HG03025 (cell line): ENCODE results near the gene IRAK2.

Experiments
- ATAC-seq: cut with Tn5 transposase; IDR thresholded peaks from one replicate; pipeline ENCODE4 v1.9.1; 2021; ENCODE audit warnings: mild to moderate bottlenecking, moderate library complexity; ENCODE audit not compliant: unreplicated experiment, low FRiP score

Gene IRAK2

DNA sequence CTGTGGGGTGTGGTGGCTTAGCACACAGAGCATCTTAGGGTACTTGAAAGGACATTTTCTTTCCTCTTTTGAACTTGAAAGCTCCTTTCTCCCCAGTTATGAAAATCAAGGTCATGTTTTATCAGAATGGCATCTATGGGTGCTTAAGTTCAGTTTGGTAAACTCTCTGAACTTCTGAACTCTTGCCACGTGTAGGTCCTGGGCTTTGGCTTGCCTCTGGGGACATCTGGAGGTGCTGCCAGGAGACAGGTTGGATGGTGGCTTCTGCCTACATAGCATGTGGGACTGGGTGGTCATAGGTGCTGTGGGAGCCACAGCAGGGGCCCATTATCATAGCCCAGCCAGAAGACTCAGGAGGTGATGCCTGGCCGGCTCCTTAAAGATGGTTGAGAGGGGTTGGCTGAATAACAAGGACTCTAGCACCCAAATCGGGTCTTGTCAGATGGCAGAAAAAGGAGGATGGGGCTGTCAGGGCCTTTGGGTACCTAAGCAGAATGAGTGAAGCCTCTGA is 112.5 kb downstream of the IRAK2 start:
- no peak for ATAC-seq

DNA sequence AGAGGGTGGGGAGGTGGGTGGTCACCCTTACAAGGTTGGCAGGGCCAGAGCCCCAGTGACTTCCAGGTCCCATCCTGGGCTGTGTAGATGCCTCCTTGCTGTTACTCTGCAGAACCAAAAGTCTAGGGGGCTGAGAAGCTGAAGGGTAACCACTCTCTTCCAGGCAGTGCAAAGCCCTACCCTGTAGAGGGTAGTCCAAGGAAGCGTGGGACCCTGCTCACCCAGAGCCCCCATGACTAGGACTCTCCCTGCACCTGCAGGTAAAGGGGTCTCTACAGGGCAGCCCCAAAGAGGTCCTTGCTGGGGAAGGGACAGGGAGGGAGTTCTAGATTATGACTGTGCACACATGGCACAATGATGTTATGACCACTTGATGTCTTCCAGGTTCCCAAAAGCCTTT is 113.8 kb downstream of the IRAK2 start:
- no peak for ATAC-seq

DNA sequence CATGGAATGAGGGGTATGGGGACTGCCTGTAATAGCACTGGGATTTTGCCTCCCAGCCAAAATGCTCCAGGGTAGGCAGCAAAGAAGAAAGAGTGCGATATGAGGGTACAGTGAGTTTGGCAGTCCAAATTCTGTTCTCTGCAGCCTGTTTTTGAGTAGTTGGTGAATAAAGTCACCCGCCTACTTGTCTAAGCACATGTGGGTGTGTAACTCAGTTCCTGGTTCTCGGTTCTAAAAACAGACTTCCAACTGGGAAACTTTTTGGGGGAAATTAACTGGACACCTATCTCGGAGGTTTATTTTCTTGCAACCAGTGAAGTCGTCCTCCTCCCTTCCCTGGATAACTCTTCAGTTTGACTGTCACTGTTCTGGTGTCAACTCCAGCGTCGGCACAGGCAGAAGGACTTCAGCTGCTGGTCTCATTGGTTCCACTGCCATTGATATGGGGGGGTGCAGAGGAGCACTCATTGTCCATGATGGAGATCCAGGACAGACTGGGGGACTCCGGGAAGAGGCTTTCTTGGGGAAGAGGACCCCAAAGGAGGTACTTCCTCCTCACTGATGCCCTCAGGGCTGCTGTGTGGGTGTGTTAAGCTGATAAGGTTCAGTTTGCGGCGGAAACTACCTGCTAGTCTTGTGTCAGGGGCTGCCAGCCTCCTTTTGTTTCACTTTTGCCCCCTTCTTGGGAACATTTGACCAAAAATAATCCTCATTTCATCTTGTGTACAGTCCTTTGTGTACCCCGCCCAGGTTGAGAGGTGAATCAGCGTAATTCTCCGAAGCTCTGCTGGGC is 114.9 kb downstream of the IRAK2 start:
- no peak for ATAC-seq

DNA sequence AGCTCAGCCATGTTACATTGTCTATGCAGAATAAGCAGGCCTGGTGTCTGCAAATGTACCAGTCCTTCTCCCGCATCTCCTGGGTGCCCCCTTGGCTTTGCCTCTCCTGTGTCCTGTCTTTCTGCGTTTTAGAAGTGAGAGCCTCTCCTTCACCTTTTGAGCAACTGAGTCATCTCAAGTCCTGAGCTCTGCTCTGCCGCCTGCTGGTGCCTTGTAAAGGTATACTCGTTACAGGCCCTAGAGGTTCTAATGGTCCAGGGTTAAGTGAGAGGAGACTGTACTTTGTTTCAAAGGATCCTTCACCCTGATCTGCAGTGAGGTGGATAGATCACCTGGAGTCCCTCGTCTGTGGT is 115.4 kb downstream of the IRAK2 start:
- no peak for ATAC-seq

DNA sequence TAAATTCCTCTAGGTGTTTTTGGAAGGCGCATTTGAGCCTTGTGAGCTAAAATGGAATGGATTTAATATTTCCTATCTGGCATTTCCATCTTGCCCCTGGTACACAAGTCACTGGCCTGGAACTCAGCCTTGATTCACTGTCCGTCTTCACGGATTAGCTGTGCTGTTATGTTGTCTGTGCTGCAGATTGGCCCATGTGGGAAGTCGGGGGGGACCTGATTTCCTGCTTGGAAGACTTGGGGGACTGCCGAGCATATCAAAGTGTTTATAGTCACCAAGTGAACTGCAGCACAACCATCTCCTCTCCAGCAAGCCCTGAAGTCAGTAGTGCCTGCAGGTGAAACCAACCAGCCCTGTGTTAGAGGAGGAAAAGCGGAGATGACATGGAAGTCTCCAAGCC is 115.9 kb downstream of the IRAK2 start:
- ATAC-seq: no peak

DNA sequence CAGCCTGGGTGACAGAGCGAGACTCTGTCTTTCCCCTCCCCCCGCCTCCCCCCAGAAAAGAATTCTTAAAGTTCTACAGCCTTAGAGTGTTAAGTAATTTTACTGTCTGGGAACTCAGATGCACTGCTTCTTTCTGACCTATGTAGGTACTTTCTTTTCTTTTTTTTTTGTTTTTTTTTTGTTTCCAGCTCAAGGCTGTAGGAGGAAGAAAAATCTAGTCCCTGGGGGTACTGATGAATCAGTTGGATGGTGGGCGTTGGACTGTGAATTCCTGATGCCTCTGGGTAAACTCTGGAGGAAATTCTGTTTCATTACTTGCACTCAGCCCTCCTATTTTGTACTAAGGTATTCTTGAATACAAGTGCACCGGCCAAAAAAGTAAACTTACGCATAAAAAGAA is 117.2 kb downstream of the IRAK2 start:
- ATAC-seq: no peak

DNA sequence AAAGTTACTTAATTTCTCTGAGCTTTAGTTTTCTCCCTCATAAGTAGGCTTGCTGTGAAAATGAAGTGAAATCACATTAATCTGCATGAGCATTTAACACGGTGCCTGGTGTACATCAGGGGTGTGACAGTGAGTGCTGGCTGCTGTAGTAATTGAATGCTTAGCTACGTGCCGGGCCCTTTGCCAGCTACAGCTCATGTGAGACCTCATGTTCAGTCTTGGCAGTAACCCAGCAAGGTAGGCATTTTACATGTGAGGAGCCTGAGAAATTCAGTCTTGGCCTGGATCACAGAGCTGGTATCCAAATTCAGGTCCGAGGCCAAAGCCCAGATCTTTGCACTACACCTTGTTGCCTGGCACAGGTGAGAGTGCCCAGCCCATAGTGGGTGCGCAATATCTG is 118.9 kb downstream of the IRAK2 start:
- ATAC-seq: no peak

DNA sequence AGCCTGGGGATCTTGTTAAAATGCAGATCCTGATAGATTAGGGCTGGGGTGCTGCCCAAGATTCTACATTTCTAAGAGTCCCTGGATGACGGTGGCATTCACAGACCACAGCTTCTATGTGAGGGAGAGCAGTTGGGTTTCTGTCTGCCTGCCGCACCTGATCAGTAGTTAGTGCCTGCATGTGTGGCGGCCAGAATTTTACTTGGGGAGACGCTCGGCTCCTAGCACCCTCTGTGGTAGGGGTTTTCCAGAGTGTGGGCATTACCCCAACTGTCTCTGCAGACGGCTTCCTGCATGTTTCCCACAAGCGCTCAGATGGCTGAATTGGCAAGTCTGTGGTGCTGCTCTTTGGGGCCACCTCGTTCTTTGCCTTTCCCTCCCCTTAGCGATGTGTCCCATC is 119.8 kb downstream of the IRAK2 start:
- no peak for ATAC-seq

DNA sequence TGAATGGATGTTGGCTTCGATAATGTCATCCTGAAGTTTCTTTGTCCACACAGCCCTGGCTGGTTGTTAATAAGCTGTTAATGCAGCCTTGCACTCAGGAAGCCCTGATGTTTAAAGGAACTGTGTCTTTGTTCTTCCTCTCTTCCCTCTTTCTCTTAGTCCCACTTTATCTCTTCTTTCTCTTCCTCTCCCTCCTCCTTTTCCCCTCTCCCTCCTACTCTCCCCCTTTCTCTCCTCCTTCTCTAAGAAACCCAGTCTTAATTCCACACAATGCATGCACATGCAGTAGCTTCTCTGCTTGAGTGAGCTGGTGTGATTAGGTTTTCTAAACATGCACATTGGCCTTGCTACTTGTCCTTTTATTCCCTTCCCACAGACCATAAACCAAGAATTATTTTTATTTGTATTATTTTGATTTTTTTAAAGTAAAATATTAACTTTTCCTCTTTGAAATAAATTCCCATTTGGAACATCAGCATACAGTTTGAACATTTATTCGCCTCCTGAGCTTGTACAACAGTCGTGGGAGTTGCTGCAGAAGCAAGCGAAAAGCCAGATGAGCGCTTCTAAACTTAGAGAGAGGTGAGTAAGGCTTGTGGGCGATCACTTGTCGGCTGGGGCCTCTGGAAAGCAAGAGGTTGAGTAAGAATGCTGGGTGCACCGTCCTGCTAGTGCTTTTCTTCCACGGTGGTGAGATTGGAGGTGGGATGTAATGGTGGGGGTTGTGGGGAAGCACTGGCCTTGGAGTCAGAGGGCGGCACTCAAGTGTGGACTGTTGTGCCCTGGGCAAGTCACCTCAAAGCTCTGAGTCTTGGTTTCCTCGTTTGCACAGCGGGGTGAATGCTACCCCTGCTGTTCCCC is 120.8 kb downstream of the IRAK2 start:
- ATAC-seq: no peak

DNA sequence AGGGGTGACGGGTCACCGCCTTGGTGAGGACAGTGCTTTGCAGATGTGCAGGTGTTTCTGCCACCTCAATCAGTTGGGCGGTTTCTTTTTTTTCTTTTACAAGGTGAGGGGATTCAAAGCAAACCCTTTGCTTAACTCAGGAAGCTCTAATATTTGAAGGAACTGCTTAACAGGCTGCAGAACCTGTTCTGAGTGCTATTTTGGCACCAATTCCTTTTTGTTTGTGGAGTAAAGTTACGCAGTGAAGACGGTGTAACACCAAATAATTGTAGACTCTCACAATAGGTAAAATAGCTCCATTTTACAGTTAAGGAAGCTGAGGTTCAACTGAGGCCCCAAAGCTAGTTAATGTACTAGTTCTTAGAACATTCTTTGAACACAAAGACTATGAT is 121.4 kb downstream of the IRAK2 start:
- no peak for ATAC-seq

DNA sequence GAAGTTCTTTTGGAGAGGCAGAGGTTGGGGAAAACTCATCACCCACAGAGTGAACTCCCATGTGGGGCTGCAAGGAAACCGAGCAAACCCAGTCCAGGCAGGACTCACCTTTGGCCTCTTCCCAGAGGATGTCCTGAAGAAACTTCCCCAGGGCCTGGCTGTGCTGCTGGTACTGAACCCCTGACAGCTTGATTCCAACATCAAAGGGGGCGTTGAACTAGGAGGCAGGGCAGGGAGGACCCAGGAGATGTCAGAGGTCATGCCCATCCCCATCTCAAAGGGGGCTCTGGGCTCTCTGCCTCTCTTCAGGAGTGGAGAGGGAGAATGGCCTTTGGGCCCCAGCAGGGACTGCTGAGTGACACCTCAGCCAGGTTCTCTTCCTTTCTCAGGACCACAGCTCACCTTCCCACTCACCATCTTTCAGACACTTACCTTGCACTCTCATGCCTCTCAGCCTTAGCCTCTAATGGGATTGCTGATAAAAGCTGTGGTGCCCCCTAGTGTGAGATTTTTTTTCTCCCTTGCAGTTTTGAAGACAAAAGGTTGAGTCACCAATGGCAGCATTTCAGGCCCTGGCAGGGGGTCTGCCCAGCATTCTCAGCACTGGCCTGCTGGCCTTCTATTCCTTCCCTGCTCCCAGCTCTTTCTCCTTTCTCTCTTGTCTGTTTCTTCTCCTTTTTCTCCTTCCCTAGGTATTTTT is 122.0 kb downstream of the IRAK2 start:
- no peak for ATAC-seq

DNA sequence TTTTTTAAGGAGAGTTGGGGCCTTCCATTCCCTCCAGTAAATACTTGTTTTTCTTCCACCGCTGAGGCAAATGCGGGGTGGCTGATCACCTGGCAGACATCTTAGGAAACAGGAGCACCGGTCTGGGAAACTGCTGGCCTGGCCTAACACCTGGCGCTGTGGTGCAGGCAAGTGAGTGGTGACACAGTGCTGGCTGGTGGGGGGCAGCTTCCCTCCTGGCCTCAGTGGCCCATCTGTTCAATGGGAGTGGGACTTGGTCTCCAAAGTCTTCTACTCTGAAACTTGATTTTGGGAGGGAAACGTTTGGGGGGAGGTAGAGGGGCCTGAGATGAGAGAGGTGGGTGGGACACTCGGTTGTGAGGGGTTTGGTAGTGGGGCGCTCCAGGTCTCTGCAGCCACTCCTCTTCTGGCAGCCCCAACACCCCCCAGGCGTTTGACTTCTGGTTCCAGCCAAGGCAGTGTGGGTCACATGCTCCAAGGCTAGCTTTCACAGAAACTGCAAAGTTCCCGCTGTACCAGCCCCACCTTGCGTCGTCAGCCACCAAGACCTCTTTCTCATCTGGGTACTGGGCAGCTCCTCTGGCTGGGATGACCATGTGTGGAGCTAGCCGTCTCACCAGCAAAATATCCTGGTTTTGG is 123.3 kb downstream of the IRAK2 start:
- ATAC-seq: no peak

DNA sequence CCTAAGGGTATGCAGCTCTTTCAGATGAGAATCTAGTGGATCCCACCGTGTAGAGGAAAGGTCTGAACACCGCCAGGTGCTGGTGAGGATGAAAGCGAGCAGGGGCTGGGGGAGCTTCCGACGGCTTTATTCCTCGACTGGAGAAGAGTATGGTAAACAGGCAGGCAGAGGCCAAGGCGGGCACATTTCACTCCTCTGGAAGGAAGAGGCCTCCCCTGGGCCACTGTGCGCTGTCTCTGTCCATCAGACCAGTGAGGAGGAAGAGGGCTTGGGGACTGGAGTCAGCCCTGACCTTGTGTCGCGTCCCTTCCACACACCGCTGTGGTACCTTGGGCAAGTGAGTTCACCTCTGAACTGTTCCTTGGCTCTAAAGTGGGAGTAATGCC is 123.8 kb downstream of the IRAK2 start:
- ATAC-seq: no peak

DNA sequence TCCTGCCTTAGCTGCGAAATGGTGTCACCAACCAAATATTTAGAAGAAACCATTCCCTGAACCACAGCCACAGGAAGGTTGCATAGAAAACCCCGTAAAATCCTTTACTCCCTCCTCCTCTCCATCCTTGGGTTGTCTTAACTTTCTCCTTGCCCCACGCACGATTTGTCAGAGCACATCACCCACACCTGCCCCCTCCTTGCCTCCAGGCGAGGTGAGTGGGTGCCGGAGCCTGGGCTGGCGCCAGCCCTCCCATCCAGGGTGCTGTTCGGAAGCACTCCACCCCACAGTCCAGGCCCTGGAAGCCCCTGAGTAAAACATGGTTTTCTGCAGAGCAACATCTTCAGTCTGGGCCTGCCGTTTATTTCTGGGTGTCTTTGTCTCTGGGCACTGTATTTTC is 124.4 kb downstream of the IRAK2 start:
- no peak for ATAC-seq

DNA sequence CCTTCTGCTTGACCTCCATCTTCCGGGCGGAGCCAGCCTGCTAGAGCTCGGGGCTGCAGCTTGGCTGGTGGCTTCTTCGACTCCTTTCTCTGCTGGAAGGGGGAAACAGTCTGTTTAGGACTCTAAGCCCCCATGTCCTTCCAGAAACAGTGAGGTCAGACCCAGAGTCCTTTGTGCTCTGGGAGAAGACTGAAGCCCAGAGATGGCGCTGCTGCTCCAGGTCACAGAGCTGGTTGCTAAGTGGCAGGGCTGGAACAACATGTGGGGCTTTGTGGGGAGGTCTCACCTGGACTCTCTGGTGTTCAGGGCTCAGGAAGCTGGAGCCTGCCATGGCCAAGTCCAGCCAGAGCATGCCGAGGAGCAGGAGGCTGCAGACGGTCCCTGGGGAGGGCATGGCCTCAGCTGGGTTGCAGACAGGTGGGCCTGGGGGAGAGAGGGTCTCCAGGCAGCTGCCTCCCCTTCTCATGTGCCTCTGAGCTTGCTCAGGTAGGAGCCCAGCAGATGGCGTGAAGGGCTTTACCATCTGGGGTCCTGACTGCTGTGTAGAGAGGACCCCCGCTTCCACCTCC is 125.2 kb downstream of the IRAK2 start:
- no peak for ATAC-seq

DNA sequence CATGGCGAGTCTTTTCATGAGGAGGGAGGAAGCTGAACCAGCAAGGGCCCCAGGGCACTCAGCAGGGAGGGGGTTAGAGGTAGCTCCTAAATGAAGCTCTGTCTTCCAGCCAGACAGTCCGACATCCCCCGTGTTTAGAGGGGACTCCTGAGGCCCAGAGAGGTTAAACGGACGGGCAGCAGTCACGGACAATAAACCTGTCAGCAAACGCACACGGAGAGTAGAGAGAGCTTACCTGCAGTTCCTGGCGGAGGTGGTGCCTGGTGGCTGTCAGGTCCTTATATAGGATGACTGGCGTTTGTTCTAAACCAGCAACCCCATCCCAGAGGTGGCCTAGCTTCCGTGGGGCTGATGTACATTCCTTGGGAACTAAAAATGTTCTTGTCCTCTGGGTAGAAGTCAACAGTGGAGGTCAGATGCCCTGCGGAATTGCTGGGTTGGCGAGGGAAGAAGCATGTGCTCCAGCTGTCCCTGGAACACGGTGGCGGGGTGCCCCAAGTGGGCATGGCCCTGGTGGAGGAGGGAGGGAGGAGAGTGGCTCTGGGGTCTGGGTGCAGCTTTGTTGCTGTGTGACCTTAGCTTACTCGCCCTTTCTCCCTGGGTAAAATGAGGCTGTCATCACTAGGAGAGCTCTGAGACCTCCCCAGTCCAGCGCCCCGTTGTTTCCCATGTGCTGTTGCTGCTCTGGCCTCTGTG is 125.9 kb downstream of the IRAK2 start:
- no peak for ATAC-seq

DNA sequence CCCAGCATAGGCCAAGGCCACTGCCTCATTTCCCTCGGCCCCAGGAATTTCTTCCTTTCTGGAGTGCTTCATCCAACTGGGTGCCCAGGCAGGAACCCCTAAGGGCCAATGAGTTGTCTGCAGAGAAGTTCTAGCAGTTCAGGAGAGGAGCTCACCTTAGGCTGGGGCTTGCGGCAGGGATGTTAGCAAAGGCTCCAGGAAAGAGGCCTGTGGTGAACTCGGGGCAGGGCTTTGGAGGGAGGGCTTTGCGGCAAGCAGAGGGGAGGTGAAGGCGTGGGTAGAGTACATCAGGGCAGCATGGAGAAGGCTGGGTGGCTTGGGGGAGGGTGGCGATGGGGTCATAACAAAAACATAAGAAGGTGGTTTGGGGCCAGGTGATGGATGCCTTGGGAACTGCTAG is 126.9 kb downstream of the IRAK2 start:
- no peak for ATAC-seq

DNA sequence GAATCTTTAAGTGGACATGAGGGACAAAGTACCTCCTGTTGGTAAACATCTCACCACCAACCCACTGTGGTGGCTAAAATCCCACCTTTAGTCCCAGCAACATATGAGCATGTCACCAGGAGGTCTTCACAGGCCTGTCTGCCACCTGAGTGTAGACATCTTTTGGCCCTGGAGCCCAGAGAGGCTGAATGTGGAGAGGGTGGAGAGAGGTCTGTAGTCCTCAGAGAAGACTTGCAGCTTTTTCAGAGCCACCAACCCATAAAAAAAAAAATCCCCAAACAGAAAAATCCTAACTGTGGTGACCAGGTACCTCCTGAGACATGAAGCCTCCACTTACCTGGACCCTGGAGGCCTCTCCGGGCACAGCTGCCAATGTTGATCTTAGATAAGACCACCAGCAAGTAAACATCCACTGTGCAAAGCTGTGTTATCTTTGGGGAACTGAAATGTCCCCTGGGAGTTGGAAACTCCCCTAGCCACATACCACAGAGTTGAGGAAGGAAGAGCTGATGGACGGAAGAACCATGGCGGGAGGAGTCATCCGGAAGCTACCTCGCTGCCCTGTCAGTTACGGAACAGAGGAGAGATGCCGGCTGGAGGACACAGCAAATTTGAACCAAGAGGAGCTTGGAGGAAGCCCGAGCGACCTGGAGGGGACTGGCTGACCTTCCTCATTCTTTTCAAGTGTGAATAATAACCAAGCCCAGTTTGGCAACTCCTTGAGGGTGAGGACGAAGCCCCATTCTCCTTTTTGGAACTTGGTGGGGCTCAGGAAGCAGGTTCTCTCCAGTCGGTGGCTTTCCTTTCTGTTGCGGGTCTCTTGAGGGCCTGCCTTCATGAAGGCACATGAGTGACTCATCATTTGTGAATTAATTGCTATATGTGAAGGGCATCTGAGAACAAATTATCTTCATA is 128.0 kb downstream of the IRAK2 start, which contains the start of gene GHRL:
TSS of gene GHRL (minus strand) at position 443 of the 915 bp plus-strand sequence. CDS start 2,767 bp downstream, outside the sequence.
- ATAC-seq: no peak
